GM12878 (cell line): ENCODE results near the gene ANAPC15. TPM values are rescaled to one million over a fixed set of nuclear protein-coding genes. Genes with fewer than 3 reads are reported as not detected.

Experiments used
- ATAC-seq: fragments of 200-7000 bp; cut with Tn5 transposase; 3 replicates; pipeline ENCODE4 v1.9.1; 2020; ENCODE audit warnings: mild to moderate bottlenecking, moderate library complexity
- BruUV-seq: library from RNA; stranded (reverse); fragments of 400-500 nt; replicated peaks from 2 replicates; lab custom pipeline; 2021; lab: Mats Ljungman, UMichigan
- CTCF ChIA-PET: fragments of 300-600 bp; sonication (Branson Sonifier 250); formaldehyde crosslinking; extraction: SDS; loops from one replicate; lab custom pipeline; 2021; ENCODE audit warnings: inconsistent platforms; lab: Yijun Ruan, JAX
- POLR2A ChIA-PET: fragments of 350-600 bp; formaldehyde crosslinking; extraction: SDS; loops from one replicate; lab custom pipeline; 2021; ENCODE audit warnings: inconsistent platforms; lab: Charles Lee
- RAD21 ChIA-PET: fragments of 300-600 bp; sonication (Branson Sonifier 250); formaldehyde crosslinking; loops from one replicate; lab custom pipeline; 2023; ENCODE audit warnings: antibody characterized with exemption; ENCODE audit not compliant: unreplicated experiment; lab: Charles Lee
- SMC1A ChIA-PET: fragments of 300-600 bp; sonication (Branson Sonifier 250); formaldehyde crosslinking; loops from one replicate; lab custom pipeline; 2023; ENCODE audit not compliant: unreplicated experiment, uncharacterized antibody; lab: Charles Lee
- DNase-seq: peaks from one replicate; pipeline ENCODE4 v3.0.0-alpha.2; 2011; ENCODE audit warnings: low read depth, low spot score
- FAIRE-seq: peaks from 3 replicates; lab custom pipeline; 2011; peaks lifted over from hg19 to GRCh38; lab: Jason Lieb, UNC
- H2AFZ ChIP-seq: 2 replicates; pipeline ENCODE4 v1.6.0; 2011; ENCODE audit warnings: low read depth, low read length, control low read depth; ENCODE audit not compliant: control insufficient read depth
- H3K27ac ChIP-seq: 2 replicates; pipeline ENCODE4 v1.5.1; 2011; ENCODE audit warnings: control low read depth; ENCODE audit not compliant: control insufficient read depth, insufficient read depth
- H3K27me3 ChIP-seq, 2 experiments: replicated peaks in 1 of 2; 2 replicates each; pipeline versions ENCODE4 v1.6.0 to v1.6.1; 2011; ENCODE audit warnings: low read length in 1 of 2; ENCODE audit not compliant: control insufficient read depth in 2 of 2, insufficient read depth in 2 of 2
- H3K36me3 ChIP-seq, 2 experiments: 2 replicates each; pipeline ENCODE4 v1.5.1; 2011; ENCODE audit warnings: low read length in 1 of 2; ENCODE audit not compliant: control insufficient read depth in 2 of 2, insufficient read depth in 2 of 2
- H3K4me1 ChIP-seq: 2 replicates; pipeline ENCODE4 v1.6.1; 2011; ENCODE audit warnings: mild to moderate bottlenecking, low read length, moderate library complexity, mixed read lengths; ENCODE audit not compliant: control insufficient read depth, insufficient read depth
- H3K4me2 ChIP-seq: 2 replicates; pipeline ENCODE4 v1.6.0; 2011; ENCODE audit warnings: control low read depth; ENCODE audit not compliant: control insufficient read depth, insufficient read depth
- H3K4me3 ChIP-seq: fragments of 200-600 bp; sonication (generic); 2 replicates; pipeline ENCODE4 v1.5.1; 2016
- H3K79me2 ChIP-seq: 2 replicates; pipeline ENCODE4 v1.6.0; 2011; ENCODE audit warnings: low read length; ENCODE audit not compliant: control insufficient read depth, insufficient read depth
- H3K9ac ChIP-seq: 2 replicates; pipeline ENCODE4 v1.8.0; 2011; ENCODE audit warnings: low read length, control low read depth, mixed read lengths; ENCODE audit not compliant: control insufficient read depth, insufficient read depth
- H3K9me3 ChIP-seq: replicated peaks from 3 replicates; pipeline ENCODE4 v1.5.1; 2011; ENCODE audit warnings: mild to moderate bottlenecking, low read length; ENCODE audit not compliant: control insufficient read depth, insufficient read depth
- H4K20me1 ChIP-seq: 2 replicates; pipeline ENCODE4 v1.6.0; 2011; ENCODE audit not compliant: control insufficient read depth, insufficient read depth
- ASH2L ChIP-seq: fragments of 300-600, 200-600 bp; sonication (generic); IDR thresholded peaks from 2 replicates; pipeline ENCODE4 v1.6.1; 2017; ENCODE audit warnings: low read depth, mild to moderate bottlenecking, borderline replicate concordance
- ATF7 ChIP-seq: fragments of 450-650 bp; IDR thresholded peaks from 2 replicates; pipeline ENCODE4 v1.6.1; 2016; ENCODE audit warnings: low read depth, mild to moderate bottlenecking
- BACH1 ChIP-seq: fragments of 450-650 bp; IDR thresholded peaks from 2 replicates; pipeline ENCODE4 v1.6.1; 2017; ENCODE audit warnings: mild to moderate bottlenecking, borderline replicate concordance
- BRCA1 ChIP-seq: IDR thresholded peaks from 2 replicates; pipeline ENCODE4 v1.6.1; 2011; ENCODE audit warnings: low read depth, low read length, improper control_type of control experiment
- DPF2 ChIP-seq: fragments of 450-650 bp; IDR thresholded peaks from 2 replicates; pipeline ENCODE4 v1.6.1; 2017; ENCODE audit warnings: mild to moderate bottlenecking
- ESRRA ChIP-seq: IDR thresholded peaks from 2 replicates; pipeline ENCODE4 v1.6.1; 2012; ENCODE audit warnings: mild to moderate bottlenecking, low read length, improper control_type of control experiment
- NFYA ChIP-seq: IDR thresholded peaks from 2 replicates; pipeline ENCODE4 v1.6.1; 2011; ENCODE audit warnings: low read depth, mild to moderate bottlenecking, low read length, improper control_type of control experiment, borderline replicate concordance
- NR2C1 ChIP-seq: fragments of 450-650 bp; IDR thresholded peaks from 2 replicates; pipeline ENCODE4 v1.6.1; 2017; ENCODE audit warnings: antibody characterized with exemption, mild to moderate bottlenecking, moderate library complexity
- POLR2AphosphoS2 ChIP-seq: IDR thresholded peaks from 2 replicates; pipeline ENCODE4 v1.6.1; 2011; ENCODE audit warnings: low read depth, mild to moderate bottlenecking, low read length, improper control_type of control experiment, moderate library complexity
- WGBS: methylation state at CpG from one replicate; pipeline ENCODE4 v1.1.6; 2016; ENCODE audit warnings: low lambda C conversion rate; ENCODE audit not compliant: insufficient replicate concordance, insufficient coverage; ENCODE audit errors: missing lambda C conversion rate; 5-methylcytosine and 5-hydroxymethylcytosine counted together
- in situ Hi-C: fragments of 300-500 bp; cut with MboI; formaldehyde crosslinking; loops from 9 replicates; pipeline ENCODE4 v1.14.3; 2018; ENCODE audit warnings: mixed read lengths
- intact Hi-C: fragments of 100-400 bp; cut with micrococcal nuclease; formaldehyde crosslinking; loops from one replicate; pipeline ENCODE4 v1.14.2; 2022; ENCODE audit not compliant: unreplicated experiment
- polyA plus RNA-seq, 11 experiments: library from polyadenylated mRNA; depleted of rRNA in 4 of 11; unstranded in 6 of 11; stranded (reverse) in 5 of 11; fragments of >200 nt; fragmentation: Nextera tagmentation in 4 of 11; fragmentation: Illumina TruSeq in 1 of 11; extraction: Ambion mirVana in 4 of 11; extraction: Trizol in 1 of 11; gene quantifications; 1 replicate in 1 of 11; 2 replicates in 10 of 11; pipeline versions ENCODE4 v1.2.1 to v1.2.3, GENCODE V29; 2011 to 2016; ENCODE audit warnings: inconsistent platforms in 2 of 11, missing spikeins in 2 of 11, low read depth in 1 of 11
- total RNA-seq, 4 experiments: library from RNA; depleted of rRNA in 3 of 4; stranded (reverse); fragments of >200 nt in 3 of 4; fragmentation: Illumina TruSeq in 1 of 4; extraction: Trizol in 1 of 4; gene quantifications; 2 replicates each; pipeline versions ENCODE4 v1.2.1 to v1.2.3, GENCODE V29; 2013 to 2021
- TF ChIP-seq, protein P1 (sequence below): fragments of 450-650 bp; IDR thresholded peaks from 2 replicates; pipeline ENCODE4 v1.6.1; 2017; ENCODE audit warnings: mild to moderate bottlenecking, low read depth, inconsistent platforms; ENCODE audit not compliant: poor library complexity, severe bottlenecking
- TF ChIP-seq, protein P2 (sequence below): IDR thresholded peaks from 2 replicates; pipeline ENCODE4 v1.6.1; 2011; ENCODE audit warnings: borderline replicate concordance, low read depth, mild to moderate bottlenecking, moderate library complexity, mixed read lengths, low read length; ENCODE audit not compliant: insufficient read depth; ENCODE audit errors: extremely low read length
- TF ChIP-seq, protein P3 (sequence below): IDR thresholded peaks from 2 replicates; pipeline ENCODE4 v1.6.1; 2012; ENCODE audit warnings: low read depth, low read length, improper control_type of control experiment

The ANAPC15 gene
- total and polyA plus RNA-seq, 10 of the 15 experiments (the other 5 are each of a cell fraction or from before 2014, with no cell fraction given): 83.4 to 372 (median 103) TPM

DNA sequence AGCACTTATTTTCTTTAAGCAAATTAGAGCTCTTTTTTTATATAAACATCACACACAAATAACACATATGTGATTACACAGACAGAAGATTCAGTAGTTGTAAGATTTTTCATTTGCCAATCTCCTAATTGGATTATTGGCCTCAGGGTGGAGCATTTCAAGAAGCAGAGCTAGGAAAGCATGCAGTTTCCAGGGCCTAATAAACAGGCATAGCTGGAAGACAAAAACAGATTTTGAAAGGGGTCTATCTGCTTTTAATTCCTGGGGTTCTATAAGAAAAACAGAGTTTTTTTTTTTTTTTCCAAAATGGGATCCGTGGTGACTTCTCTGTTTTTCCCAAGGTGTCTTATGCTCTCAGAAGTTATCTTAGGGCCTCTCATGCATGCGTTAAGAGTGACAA lies 15.4 kb upstream of the ANAPC15 start:
- POLR2A ChIA-PET: no interaction called here
- FAIRE-seq (no peak), ATAC-seq (no peak), DNase-seq (no peak)
- RAD21 ChIA-PET: no interaction called here
- Histone ChIP-seq H3K9ac (no peak overlapping the region), H3K4me1 (no peaks in the 10 kb centered on the region), H3K4me2 (no peak overlapping the region), H3K27ac (no peak overlapping the region), H3K9me3 (peaks cover 2% of the 10 kb centered on the region; the same call in 2 of the 3 replicates), H4K20me1 (no peaks in the 10 kb centered on the region), H3K4me3 (no peak overlapping the region), H2AFZ (no peak overlapping the region), H3K36me3 (no peaks in the 10 kb centered on the region), H3K27me3 (no peaks in the 10 kb centered on the region), H3K79me2 (no peaks in the 10 kb centered on the region)
- in situ Hi-C loops: no loop called here
- WGBS: 48% methylated on average over 2 of the region's 2 CpGs
- TF ChIP-seq ESRRA (no peak), BACH1 (no peak), NFYA (no peak), ATF7 (no peak), DPF2 (no peak), NR2C1 (no peak), BRCA1 (no peak), ASH2L (no peak), POLR2AphosphoS2 (no peak)
- TF ChIP-seq, protein P1, sequence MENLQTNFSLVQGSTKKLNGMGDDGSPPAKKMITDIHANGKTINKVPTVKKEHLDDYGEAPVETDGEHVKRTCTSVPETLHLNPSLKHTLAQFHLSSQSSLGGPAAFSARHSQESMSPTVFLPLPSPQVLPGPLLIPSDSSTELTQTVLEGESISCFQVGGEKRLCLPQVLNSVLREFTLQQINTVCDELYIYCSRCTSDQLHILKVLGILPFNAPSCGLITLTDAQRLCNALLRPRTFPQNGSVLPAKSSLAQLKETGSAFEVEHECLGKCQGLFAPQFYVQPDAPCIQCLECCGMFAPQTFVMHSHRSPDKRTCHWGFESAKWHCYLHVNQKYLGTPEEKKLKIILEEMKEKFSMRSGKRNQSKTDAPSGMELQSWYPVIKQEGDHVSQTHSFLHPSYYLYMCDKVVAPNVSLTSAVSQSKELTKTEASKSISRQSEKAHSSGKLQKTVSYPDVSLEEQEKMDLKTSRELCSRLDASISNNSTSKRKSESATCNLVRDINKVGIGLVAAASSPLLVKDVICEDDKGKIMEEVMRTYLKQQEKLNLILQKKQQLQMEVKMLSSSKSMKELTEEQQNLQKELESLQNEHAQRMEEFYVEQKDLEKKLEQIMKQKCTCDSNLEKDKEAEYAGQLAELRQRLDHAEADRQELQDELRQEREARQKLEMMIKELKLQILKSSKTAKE: no peak
- TF ChIP-seq, protein P2, sequence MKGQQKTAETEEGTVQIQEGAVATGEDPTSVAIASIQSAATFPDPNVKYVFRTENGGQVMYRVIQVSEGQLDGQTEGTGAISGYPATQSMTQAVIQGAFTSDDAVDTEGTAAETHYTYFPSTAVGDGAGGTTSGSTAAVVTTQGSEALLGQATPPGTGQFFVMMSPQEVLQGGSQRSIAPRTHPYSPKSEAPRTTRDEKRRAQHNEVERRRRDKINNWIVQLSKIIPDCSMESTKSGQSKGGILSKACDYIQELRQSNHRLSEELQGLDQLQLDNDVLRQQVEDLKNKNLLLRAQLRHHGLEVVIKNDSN: no peak
- TF ChIP-seq, protein P3, sequence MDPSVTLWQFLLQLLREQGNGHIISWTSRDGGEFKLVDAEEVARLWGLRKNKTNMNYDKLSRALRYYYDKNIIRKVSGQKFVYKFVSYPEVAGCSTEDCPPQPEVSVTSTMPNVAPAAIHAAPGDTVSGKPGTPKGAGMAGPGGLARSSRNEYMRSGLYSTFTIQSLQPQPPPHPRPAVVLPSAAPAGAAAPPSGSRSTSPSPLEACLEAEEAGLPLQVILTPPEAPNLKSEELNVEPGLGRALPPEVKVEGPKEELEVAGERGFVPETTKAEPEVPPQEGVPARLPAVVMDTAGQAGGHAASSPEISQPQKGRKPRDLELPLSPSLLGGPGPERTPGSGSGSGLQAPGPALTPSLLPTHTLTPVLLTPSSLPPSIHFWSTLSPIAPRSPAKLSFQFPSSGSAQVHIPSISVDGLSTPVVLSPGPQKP: no peak
- CTCF ChIA-PET: interaction anchor here (0.6 to 1.4 kb wide), 3 partner anchors 16 to 103 kb away, joined by 3 to 6 read pairs (median 4); no protein-coding TSS in a partner anchor
- intact Hi-C loops: no loop called here
- SMC1A ChIA-PET: interaction anchor here (0.6 to 1.9 kb wide), 4 partner anchors 19 to 336 kb away, joined by 3 to 6 read pairs (median 4); no protein-coding TSS in a partner anchor
- no TSS peak for BruUV-seq
